Psoas muscle (tissue), 8 donors: ENCODE results near the gene PADI2. TPM values are rescaled to one million over a fixed set of nuclear protein-coding genes. Genes with fewer than 3 reads are reported as not detected.

Source experiments
- ATAC-seq, 4 donors: fragments of 200-7000 bp; cut with Tn5 transposase; one replicate each; pipeline ENCODE4 v1.9.1; 2020; ENCODE audit warnings: moderate library complexity in 3 of 4, mild to moderate bottlenecking in 2 of 4
- DNase-seq, 2 donors: peaks; one replicate each; pipeline ENCODE4 v3.0.0-alpha.2; 2020
- H3K27ac ChIP-seq: fragments of 200-600 bp; one replicate; pipeline ENCODE4 v1.8.0; 2022
- H3K27me3 ChIP-seq, 3 donors: fragments of 200-600 bp in 1 of 3; one replicate each; pipeline versions ENCODE4 v1.6.1 to v1.8.0; 2013 to 2022; ENCODE audit warnings: low read length in 2 of 3, mild to moderate bottlenecking in 2 of 3, moderate library complexity in 1 of 3; ENCODE audit not compliant: insufficient read depth in 3 of 3
- H3K36me3 ChIP-seq, 2 donors: fragments of 200-600 bp in 1 of 2; one replicate each; pipeline versions ENCODE4 v1.6.1 to v1.8.0; 2013 to 2022; ENCODE audit warnings: low read depth in 1 of 2, mild to moderate bottlenecking in 1 of 2, moderate library complexity in 1 of 2; ENCODE audit not compliant: insufficient read depth in 1 of 2
- H3K4me1 ChIP-seq: fragments of 200-600 bp; one replicate; pipeline ENCODE4 v1.8.0; 2022
- H3K4me3 ChIP-seq: fragments of 200-600 bp; one replicate; pipeline ENCODE4 v1.8.0; 2022; ENCODE audit warnings: mild to moderate bottlenecking
- H3K9me3 ChIP-seq: fragments of 200-600 bp; one replicate; pipeline ENCODE4 v1.8.0; 2022
- WGBS, 3 donors: extraction: QIAGEN DNeasy Blood & Tissue Kit; methylation state at CpG; one replicate each; pipeline versions ENCODE4 v1.1.6 to v1.1.7; 2013; 5-methylcytosine and 5-hydroxymethylcytosine counted together
- intact Hi-C, 2 donors: fragments of 100-400 bp; cut with DNase I; formaldehyde crosslinking; loops; one replicate each; pipeline versions ENCODE4 v1.11.0 to v1.14.2; 2022
- long read RNA-seq, 2 donors: library from polyadenylated mRNA; unstranded; transcript quantifications; one replicate each; pipeline ENCODE4 v2.0.0, GENCODE V29; 2021
- polyA plus RNA-seq, 3 donors: library from polyadenylated mRNA; stranded (reverse); fragments of 200-250 nt; gene quantifications; one replicate each; pipeline ENCODE4 v1.2.3, GENCODE V29; 2013
- total RNA-seq, 4 donors: library from RNA; stranded (reverse); fragmentation: NEBNext Ultra II Directional in 2 of 4; extraction: Animal tissue kit (Norgen Biotek cat#: 25700) in 2 of 4; gene quantifications; one replicate each; pipeline versions ENCODE4 v1.2.1 to v1.2.4, GENCODE V29; 2021 to 2023
- TF ChIP-seq, protein P1 (sequence below): fragments of 200-600 bp; IDR thresholded peaks from one replicate; pipeline ENCODE4 v1.8.0; 2022; ENCODE audit warnings: antibody characterized with exemption
- donor health status: healthy with polysubstance abuse.
- donor health status: DM: no; HTN: no; CAD: no; lungs with moderate emphysema.
- donor health status: Bipolar disorder and iron deficiency.
- donor health status: healthy.
- donor health status: DM: yes; HTN: yes; CAD: no.
- donor health status: DM: no; HTN: no; CAD: no.
- donor health status: DM: no; HTN: no; CAD: no.
- donor health status: DM: yes; HTN: yes; CAD: no.

Gene PADI2
- total RNA-seq (100 to 1,000 TPM; 198 to 956 (median 431) TPM), polyA plus RNA-seq (100 to 1,000 TPM in 1 of 3 donors, 10 to 100 TPM in 2; 58.1 to 101 (median 58.3) TPM)
- long read RNA-seq, donor 1, full-length matches to known transcripts, result 61 of 259 reads
- long read RNA-seq, donor 1, partial matches to known transcripts, result 194 of 259 reads
- long read RNA-seq, donor 1, other reads (novel, unspliced or antisense), result 4 of 259 reads
- long read RNA-seq, donor 2, full-length matches to known transcripts, result 157 of 455 reads
- long read RNA-seq, donor 2, partial matches to known transcripts, result 288 of 455 reads
- long read RNA-seq, donor 2, other reads (novel, unspliced or antisense), result 10 of 455 reads

DNA sequence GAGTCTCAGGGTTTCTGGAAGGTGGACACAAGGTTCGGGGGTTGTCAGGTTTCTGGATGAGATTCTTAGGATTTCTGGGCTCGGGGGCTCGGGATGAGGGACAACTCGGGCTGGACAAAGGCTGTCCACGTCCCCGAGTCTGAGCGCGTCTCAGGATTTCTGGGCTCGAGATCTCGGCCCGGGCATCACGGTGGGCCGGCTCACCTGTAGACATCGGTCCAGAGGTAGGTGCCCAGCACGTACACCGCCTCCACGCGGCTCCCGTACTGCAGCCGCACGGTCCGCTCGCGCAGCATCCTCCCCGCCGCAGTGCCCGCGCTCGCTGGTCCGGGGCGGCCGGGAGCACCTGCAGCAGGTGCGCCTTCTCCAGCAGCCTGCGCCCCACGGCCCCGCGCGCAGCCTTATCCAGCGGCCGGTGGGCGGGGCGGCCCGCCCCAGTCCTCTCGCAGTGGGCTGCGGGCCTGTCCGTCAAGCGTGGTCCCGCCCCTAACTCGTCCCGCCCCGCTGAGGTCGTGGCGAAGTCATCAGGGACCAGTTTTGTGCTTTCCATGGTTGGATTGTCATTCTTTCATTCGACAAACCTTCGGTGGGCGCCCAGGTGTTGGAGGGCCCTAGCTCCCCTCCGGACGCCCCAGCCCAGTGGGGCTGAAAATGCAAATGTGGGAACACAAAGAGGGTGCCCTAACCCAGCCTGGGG lies at the start of gene PADI2:
PADI2 (minus strand) TSS at position 376 of the 697 bp plus-strand sequence; CDS start at position 296, 80 bp downstream.
- TF ChIP-seq, protein P1, sequence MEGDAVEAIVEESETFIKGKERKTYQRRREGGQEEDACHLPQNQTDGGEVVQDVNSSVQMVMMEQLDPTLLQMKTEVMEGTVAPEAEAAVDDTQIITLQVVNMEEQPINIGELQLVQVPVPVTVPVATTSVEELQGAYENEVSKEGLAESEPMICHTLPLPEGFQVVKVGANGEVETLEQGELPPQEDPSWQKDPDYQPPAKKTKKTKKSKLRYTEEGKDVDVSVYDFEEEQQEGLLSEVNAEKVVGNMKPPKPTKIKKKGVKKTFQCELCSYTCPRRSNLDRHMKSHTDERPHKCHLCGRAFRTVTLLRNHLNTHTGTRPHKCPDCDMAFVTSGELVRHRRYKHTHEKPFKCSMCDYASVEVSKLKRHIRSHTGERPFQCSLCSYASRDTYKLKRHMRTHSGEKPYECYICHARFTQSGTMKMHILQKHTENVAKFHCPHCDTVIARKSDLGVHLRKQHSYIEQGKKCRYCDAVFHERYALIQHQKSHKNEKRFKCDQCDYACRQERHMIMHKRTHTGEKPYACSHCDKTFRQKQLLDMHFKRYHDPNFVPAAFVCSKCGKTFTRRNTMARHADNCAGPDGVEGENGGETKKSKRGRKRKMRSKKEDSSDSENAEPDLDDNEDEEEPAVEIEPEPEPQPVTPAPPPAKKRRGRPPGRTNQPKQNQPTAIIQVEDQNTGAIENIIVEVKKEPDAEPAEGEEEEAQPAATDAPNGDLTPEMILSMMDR, result no peak
- no peaks in the 10 kb centered on the region for H3K27me3 ChIP-seq
- H3K36me3 ChIP-seq, result peaks cover 0 to 23% of the 10 kb centered on the region in 2 donors
- intact Hi-C loops, result loop anchor here in 1 of 2 donors (5.0 kb wide), 1 partner anchor 57 kb away; no protein-coding TSS in a partner anchor
- no peaks in the 10 kb centered on the region for H3K9me3 ChIP-seq
- H3K27ac ChIP-seq, result peak within 1 kb of the TSS; percentile 92
- DNase-seq (peak; percentile 78 to 87), ATAC-seq (peak; percentile 63 to 69 (median 66))
- H3K4me1 ChIP-seq, result peaks cover 52% of the 10 kb centered on the region
- WGBS, 3 donors, result 2 to 3% (median 3%) methylated on average over 44 to 58 of the region's 58 CpGs
- H3K4me3 ChIP-seq, result peak within 1 kb of the TSS; percentile 88

DNA sequence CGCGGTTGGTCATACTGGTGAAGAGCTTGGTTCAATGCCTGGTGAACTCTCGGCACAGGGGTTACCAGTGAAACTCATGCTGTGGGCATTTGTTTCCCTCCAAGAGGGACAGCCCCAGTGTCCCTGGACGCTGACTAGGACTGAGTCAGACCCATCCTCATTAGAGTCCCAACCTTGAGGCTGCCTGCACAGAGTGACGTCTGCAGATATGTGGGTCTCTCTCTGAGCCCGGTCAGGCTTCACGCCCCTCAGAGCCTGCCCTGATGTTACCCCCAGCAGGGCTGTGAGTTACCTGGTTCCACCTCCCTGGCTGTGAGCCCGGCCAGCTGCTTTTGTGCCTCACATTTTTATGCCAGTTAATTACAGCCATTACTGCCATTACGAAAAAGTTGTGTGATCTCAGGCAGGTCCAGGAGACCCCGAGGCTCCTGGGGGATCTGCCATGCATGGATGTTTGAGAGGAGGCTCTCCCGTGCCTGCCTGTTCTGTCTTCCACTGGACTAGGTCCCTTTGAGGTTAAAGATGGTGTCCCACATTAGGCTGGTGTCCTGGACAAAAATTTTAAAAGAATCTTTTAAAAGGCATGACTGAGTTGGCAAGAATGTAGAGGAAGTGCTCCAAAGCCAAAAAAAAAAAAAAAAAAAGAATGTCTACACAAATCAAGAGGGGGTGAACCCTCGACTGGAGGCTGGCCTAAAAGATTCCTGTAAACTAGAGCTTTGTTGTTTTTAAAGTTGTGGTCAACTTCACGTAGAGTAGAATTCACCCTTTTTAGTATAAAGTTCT lies 49.0 kb upstream of the PADI2 start:
- Histone ChIP-seq H3K9me3 (no peaks in the 10 kb centered on the region), H3K4me1 (peaks cover 5% of the 10 kb centered on the region), H3K36me3 (no peaks in the 10 kb centered on the region), H3K4me3 (no peak overlapping the region), H3K27ac (no peak overlapping the region), H3K27me3 (peaks cover 0 to 11% (median 0%) of the 10 kb centered on the region in 3 donors)
- TF ChIP-seq, protein P1, result no peak
- DNase-seq, result no peak
- 43 to 47% (median 44%) methylated on average over 13 of the region's 13 CpGs for WGBS, 3 donors
- intact Hi-C loops, result no loop called here
- ATAC-seq, result no peak

DNA sequence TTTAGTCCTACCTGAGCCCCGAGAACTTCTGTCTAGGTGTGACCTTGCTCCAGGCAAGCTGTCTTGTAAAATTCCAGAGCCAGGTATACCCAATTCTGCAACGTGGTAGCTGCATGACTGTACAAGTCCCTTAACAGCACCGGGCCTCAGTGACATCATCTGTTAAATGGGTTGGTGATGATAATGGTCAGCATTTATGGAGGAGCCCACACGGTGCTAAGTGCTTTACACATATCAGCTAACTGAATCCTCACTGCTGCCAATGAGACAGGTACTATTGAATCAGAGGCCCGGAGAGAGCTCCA lies 48.5 kb upstream of the PADI2 start:
- no peak overlapping the region for H3K4me3 ChIP-seq
- intact Hi-C loops, result no loop called here
- H3K36me3 ChIP-seq, result no peaks in the 10 kb centered on the region
- H3K9me3 ChIP-seq, result no peaks in the 10 kb centered on the region
- TF ChIP-seq, protein P1, result no peak
- ATAC-seq (no peak), DNase-seq (no peak)
- no peak overlapping the region for H3K27ac ChIP-seq
- 72 to 82% (median 74%) methylated on average over 5 of the region's 5 CpGs for WGBS, 3 donors
- H3K4me1 ChIP-seq, result peaks cover 5% of the 10 kb centered on the region
- peaks cover 0 to 11% (median 0%) of the 10 kb centered on the region in 3 donors for H3K27me3 ChIP-seq

DNA sequence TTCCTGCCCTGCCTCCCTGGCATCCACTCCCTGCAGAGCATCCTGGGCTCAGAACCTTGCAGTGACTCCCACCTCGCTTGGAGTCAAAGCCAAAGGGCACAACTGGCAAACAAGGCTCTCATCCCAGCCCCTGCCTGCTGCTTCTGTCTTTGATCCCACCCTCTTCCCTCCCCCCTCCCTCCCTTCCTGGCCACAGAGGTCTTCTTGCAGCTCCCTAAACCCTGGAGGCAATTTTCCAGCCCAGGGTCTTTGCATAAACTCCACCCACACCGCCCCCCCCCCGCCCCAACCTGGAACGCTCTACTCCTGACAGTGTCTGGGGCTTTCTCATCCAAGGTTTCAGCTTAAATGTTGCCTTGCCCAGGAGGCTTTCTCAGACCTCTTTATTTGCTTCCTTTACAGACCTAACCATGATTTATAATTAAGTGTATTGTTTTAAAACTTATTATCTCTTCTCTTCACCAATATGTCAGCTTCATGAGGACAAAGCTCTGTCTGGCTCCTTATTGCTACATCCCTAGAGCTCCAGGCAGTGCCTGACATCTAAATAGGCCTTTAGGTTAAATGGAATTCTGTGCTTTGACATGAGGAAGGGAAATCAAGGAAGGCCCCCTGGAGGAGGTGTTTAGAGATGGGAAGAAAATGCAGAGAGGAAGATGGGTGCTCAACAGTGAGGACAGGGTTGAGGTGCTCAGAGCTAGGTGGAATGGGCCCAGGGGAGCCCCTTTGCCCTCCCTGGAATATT lies 48.0 kb upstream of the PADI2 start:
- 1 to 17% (median 14%) methylated on average over 4 of the region's 4 CpGs for WGBS, 3 donors
- Histone ChIP-seq H3K4me3 (no peak overlapping the region), H3K4me1 (peaks cover 5% of the 10 kb centered on the region), H3K27me3 (peaks cover 0 to 11% (median 0%) of the 10 kb centered on the region in 3 donors), H3K27ac (no peak overlapping the region), H3K36me3 (no peaks in the 10 kb centered on the region), H3K9me3 (no peaks in the 10 kb centered on the region)
- ATAC-seq (no peak), DNase-seq (no peak)
- TF ChIP-seq, protein P1, result no peak
- intact Hi-C loops, result no loop called here
